ENCODE measurements around the gene SLC18A3. TPM values are rescaled to one million over a fixed set of nuclear protein-coding genes. Genes with fewer than 3 reads are reported as not detected.

Gene SLC18A3
- total RNA-seq, 1 experiment from 2014 or later = not detected

- no peak overlapping the region for H3K4me3 Mint-ChIP-seq (ENCODE audit: low read depth, unreplicated experiment)
- H3K27me3 Mint-ChIP-seq (ENCODE audit: unreplicated experiment) = peaks cover 81% of the 10 kb centered on the region
- DNase-seq = no peak
- BruUV-seq (replicated peaks) = no TSS peak
- CTCF ChIA-PET = no interaction called here
- no peak overlapping the region for H3K27ac Mint-ChIP-seq (ENCODE audit: unreplicated experiment)
- no peaks in the 10 kb centered on the region for H3K36me3 Mint-ChIP-seq (ENCODE audit: insufficient read depth, unreplicated experiment)
- no peak for TF ChIP-seq CTCF (IDR thresholded peaks at IDR 0.05; ENCODE audit: unreplicated experiment)
- no peaks in the 10 kb centered on the region for H3K4me1 Mint-ChIP-seq (ENCODE audit: low read depth, unreplicated experiment)
- intact Hi-C loops (cut with micrococcal nuclease; ENCODE audit: unreplicated experiment) = no loop called here
- peaks cover 6% of the 10 kb centered on the region for H3K9me3 Mint-ChIP-seq (ENCODE audit: low read depth, unreplicated experiment)
These were observed 612 bp upstream of the SLC18A3 start for GRCh38 chr10:49609283-49610113.

DNA sequence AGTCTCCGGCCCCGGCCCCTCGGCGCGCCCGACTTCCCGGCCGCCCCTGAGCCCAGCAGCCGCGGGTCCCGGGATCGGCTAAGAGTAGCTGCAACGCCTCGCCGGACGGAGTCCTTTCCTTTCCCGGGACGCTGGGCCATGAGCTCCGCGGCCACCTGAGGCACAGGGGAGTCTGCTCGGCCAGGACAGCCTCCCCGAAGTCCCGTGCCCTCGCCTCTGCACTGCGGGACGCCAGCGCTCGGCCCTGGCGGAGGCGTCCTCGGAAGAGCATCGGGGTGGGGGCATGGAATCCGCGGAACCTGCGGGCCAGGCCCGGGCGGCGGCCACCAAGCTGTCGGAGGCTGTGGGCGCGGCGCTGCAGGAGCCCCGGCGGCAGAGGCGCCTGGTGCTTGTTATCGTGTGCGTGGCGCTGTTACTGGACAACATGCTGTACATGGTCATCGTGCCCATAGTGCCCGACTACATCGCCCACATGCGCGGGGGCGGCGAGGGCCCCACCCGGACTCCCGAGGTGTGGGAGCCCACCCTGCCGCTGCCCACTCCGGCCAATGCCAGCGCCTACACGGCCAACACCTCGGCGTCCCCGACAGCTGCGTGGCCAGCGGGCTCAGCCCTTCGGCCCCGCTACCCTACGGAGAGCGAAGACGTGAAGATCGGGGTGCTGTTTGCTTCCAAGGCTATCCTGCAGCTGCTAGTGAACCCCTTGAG lies 502 bp downstream of the SLC18A3 start:
- no peak overlapping the region for H3K27ac Mint-ChIP-seq (ENCODE audit: unreplicated experiment)
- H3K4me3 Mint-ChIP-seq (ENCODE audit: low read depth, unreplicated experiment) = no peak overlapping the region
- no peaks in the 10 kb centered on the region for H3K4me1 Mint-ChIP-seq (ENCODE audit: low read depth, unreplicated experiment)
- no peak for TF ChIP-seq CTCF (IDR thresholded peaks at IDR 0.05; ENCODE audit: unreplicated experiment)
- peaks cover 6% of the 10 kb centered on the region for H3K9me3 Mint-ChIP-seq (ENCODE audit: low read depth, unreplicated experiment)
- CTCF ChIA-PET = no interaction called here
- intact Hi-C loops (cut with micrococcal nuclease; ENCODE audit: unreplicated experiment) = no loop called here
- BruUV-seq (replicated peaks) = no TSS peak
- no peak for DNase-seq
- no peaks in the 10 kb centered on the region for H3K36me3 Mint-ChIP-seq (ENCODE audit: insufficient read depth, unreplicated experiment)
- H3K27me3 Mint-ChIP-seq (ENCODE audit: unreplicated experiment) = peaks cover 81% of the 10 kb centered on the region

DNA sequence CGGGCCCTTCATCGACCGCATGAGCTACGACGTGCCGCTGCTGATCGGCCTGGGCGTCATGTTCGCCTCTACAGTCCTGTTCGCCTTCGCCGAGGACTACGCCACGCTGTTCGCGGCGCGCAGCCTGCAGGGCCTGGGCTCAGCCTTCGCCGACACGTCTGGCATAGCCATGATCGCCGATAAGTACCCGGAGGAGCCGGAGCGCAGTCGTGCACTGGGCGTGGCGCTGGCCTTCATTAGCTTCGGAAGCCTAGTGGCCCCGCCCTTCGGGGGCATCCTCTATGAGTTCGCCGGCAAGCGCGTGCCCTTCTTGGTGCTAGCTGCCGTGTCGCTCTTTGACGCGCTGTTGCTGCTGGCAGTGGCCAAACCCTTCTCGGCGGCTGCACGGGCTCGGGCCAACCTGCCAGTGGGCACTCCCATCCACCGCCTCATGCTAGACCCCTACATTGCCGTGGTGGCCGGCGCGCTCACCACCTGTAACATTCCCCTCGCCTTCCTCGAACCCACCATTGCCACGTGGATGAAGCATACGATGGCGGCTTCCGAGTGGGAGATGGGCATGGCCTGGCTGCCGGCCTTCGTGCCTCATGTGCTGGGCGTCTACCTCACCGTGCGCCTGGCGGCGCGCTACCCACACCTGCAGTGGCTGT lies 1.2 kb downstream of the SLC18A3 start:
- no peak overlapping the region for H3K4me3 Mint-ChIP-seq (ENCODE audit: low read depth, unreplicated experiment)
- BruUV-seq (replicated peaks) = no TSS peak
- peaks cover 6% of the 10 kb centered on the region for H3K9me3 Mint-ChIP-seq (ENCODE audit: low read depth, unreplicated experiment)
- no peak for TF ChIP-seq CTCF (IDR thresholded peaks at IDR 0.05; ENCODE audit: unreplicated experiment)
- DNase-seq = no peak
- CTCF ChIA-PET = no interaction called here
- H3K27me3 Mint-ChIP-seq (ENCODE audit: unreplicated experiment) = peaks cover 81% of the 10 kb centered on the region
- no peaks in the 10 kb centered on the region for H3K4me1 Mint-ChIP-seq (ENCODE audit: low read depth, unreplicated experiment)
- intact Hi-C loops (cut with micrococcal nuclease; ENCODE audit: unreplicated experiment) = no loop called here
- no peaks in the 10 kb centered on the region for H3K36me3 Mint-ChIP-seq (ENCODE audit: insufficient read depth, unreplicated experiment)
- H3K27ac Mint-ChIP-seq (ENCODE audit: unreplicated experiment) = no peak overlapping the region

GRCh38 chr10:49611816-49612512 lies 1.9 kb downstream of the SLC18A3 start:
- Mint-ChIP-seq H3K9me3 (ENCODE audit: low read depth, unreplicated experiment) (peaks cover 6% of the 10 kb centered on the region), H3K4me1 (ENCODE audit: low read depth, unreplicated experiment) (no peaks in the 10 kb centered on the region), H3K27me3 (ENCODE audit: unreplicated experiment) (peaks cover 81% of the 10 kb centered on the region), H3K36me3 (ENCODE audit: insufficient read depth, unreplicated experiment) (no peaks in the 10 kb centered on the region), H3K4me3 (ENCODE audit: low read depth, unreplicated experiment) (no peak overlapping the region), H3K27ac (ENCODE audit: unreplicated experiment) (no peak overlapping the region)
- CTCF ChIA-PET = interaction anchor here (0.7 kb wide), 1 partner anchor 896 kb away, joined by 3 read pairs; no protein-coding TSS in a partner anchor
- intact Hi-C loops (cut with micrococcal nuclease; ENCODE audit: unreplicated experiment) = no loop called here
- DNase-seq = no peak
- TF ChIP-seq CTCF (IDR thresholded peaks at IDR 0.05; ENCODE audit: unreplicated experiment) = no peak
- no TSS peak for BruUV-seq (replicated peaks)

All from Calu3 (cell line).